ENCODE data around the gene TMED8. TPM values are rescaled to one million over a fixed set of nuclear protein-coding genes. Genes with fewer than 3 reads are reported as not detected.

The TMED8 gene
- total and polyA plus RNA-seq, 10 of the 15 experiments (the other 5 are each of a cell fraction or from before 2014, with no cell fraction given), result 7.3 to 39.1 (median 26.1) TPM

DNA sequence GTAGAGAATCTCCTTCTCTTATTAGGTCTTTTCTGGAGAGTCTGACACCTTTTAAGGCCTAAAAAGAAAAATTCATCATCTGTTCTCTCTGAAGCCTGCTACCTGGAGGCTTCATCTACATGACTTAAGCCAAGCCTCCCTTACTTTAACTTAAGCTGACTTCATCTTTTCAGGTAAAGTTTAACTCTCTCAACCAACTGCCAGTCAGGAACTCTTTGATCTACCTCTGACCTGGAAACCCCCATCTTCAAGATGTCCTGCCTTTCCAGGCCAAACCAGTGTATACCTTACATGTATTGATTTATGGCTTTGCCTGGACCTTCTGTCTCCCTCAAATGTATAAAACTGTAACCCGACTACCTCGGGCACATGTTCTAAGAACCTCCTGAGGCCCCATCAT is 38.6 kb downstream of the TMED8 start (continued):
- TF ChIP-seq, protein P1, sequence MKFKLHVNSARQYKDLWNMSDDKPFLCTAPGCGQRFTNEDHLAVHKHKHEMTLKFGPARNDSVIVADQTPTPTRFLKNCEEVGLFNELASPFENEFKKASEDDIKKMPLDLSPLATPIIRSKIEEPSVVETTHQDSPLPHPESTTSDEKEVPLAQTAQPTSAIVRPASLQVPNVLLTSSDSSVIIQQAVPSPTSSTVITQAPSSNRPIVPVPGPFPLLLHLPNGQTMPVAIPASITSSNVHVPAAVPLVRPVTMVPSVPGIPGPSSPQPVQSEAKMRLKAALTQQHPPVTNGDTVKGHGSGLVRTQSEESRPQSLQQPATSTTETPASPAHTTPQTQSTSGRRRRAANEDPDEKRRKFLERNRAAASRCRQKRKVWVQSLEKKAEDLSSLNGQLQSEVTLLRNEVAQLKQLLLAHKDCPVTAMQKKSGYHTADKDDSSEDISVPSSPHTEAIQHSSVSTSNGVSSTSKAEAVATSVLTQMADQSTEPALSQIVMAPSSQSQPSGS (IDR thresholded peaks at IDR 0.05; ENCODE audit: low read length), result no peak
- TF ChIP-seq, protein P2, sequence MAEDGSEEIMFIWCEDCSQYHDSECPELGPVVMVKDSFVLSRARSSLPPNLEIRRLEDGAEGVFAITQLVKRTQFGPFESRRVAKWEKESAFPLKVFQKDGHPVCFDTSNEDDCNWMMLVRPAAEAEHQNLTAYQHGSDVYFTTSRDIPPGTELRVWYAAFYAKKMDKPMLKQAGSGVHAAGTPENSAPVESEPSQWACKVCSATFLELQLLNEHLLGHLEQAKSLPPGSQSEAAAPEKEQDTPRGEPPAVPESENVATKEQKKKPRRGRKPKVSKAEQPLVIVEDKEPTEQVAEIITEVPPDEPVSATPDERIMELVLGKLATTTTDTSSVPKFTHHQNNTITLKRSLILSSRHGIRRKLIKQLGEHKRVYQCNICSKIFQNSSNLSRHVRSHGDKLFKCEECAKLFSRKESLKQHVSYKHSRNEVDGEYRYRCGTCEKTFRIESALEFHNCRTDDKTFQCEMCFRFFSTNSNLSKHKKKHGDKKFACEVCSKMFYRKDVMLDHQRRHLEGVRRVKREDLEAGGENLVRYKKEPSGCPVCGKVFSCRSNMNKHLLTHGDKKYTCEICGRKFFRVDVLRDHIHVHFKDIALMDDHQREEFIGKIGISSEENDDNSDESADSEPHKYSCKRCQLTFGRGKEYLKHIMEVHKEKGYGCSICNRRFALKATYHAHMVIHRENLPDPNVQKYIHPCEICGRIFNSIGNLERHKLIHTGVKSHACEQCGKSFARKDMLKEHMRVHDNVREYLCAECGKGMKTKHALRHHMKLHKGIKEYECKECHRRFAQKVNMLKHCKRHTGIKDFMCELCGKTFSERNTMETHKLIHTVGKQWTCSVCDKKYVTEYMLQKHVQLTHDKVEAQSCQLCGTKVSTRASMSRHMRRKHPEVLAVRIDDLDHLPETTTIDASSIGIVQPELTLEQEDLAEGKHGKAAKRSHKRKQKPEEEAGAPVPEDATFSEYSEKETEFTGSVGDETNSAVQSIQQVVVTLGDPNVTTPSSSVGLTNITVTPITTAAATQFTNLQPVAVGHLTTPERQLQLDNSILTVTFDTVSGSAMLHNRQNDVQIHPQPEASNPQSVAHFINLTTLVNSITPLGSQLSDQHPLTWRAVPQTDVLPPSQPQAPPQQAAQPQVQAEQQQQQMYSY (CRISPR knock-in tag; IDR thresholded peaks at IDR 0.05), result no peak
- TF ChIP-seq ESRRA (IDR thresholded peaks at IDR 0.05; ENCODE audit: low read length) (no peak), CHD1 (IDR thresholded peaks at IDR 0.05; ENCODE audit: low read depth, low read length) (no peak), FOXK2 (IDR thresholded peaks at IDR 0.05) (no peak), BHLHE40 (IDR thresholded peaks at IDR 0.05; ENCODE audit: borderline replicate concordance in 1 of 2, low read depth in 2 of 2, low read length in 1 of 2) (no peak), CEBPB (IDR thresholded peaks at IDR 0.05; ENCODE audit: borderline replicate concordance in 1 of 2, low read depth in 2 of 2, low read length in 2 of 2) (no peak), JUND (IDR thresholded peaks at IDR 0.05; ENCODE audit: low read depth, low read length) (no peak)
- TF ChIP-seq, protein P3, sequence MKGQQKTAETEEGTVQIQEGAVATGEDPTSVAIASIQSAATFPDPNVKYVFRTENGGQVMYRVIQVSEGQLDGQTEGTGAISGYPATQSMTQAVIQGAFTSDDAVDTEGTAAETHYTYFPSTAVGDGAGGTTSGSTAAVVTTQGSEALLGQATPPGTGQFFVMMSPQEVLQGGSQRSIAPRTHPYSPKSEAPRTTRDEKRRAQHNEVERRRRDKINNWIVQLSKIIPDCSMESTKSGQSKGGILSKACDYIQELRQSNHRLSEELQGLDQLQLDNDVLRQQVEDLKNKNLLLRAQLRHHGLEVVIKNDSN (IDR thresholded peaks at IDR 0.05; ENCODE audit: borderline replicate concordance, extremely low read length, insufficient read depth, low read depth, low read length), result no peak
